Caki2 (cell line): ENCODE measurements around the gene SF3B5. TPM values are rescaled to one million over a fixed set of nuclear protein-coding genes. Genes with fewer than 3 reads are reported as not detected.
"Not testable (repeated sequence)": the region's sequence is repeated elsewhere in the genome, so short reads cannot be mapped to it uniquely, and the experiment has no call there.

ENCODE experiments used
- DNase-seq: peaks from one replicate; pipeline ENCODE4 v3.0.0-alpha.2; 2015; ENCODE audit warnings: low read depth
- in situ Hi-C: cut with HindIII; loops from 2 replicates; pipeline ENCODE4 v1.10.0; 2016; ENCODE audit warnings: low sequenced_read_pairs, low pct_unique_long_range_greater_than_20kb, mixed read lengths
- total RNA-seq: library from RNA; depleted of rRNA; stranded (reverse); fragments of >200 nt; shearing (Covaris generic); gene quantifications from 2 replicates; pipeline ENCODE4 v1.2.3, GENCODE V29; 2014; ENCODE audit warnings: low replicate concordance; rRNA removed

The SF3B5 gene
- 156 and 187 TPM in 2 replicates for total RNA-seq

GRCh38 chr6:144095134-144096002 lies at the start of gene SF3B5:
SF3B5 (minus strand) TSS chr6:144095573; CDS start chr6:144095497, 76 bp downstream.
- in situ Hi-C loops = no loop called here

GRCh38 chr6:144144996-144145395 lies 49.6 kb upstream of the SF3B5 start:
- in situ Hi-C loops = no loop called here
- DNase-seq = no peak

More at GRCh38 chr6:144095134-144096002, at the start of gene SF3B5:
- peak; percentile 99 for DNase-seq

- in situ Hi-C loops = no loop called here
- DNase-seq = no peak
Observed at GRCh38 chr6:144143878-144144277, 48.5 kb upstream of the SF3B5 start.

GRCh38 chr6:144143106-144143505 lies 47.7 kb upstream of the SF3B5 start:
- DNase-seq = no peak
- in situ Hi-C loops = no loop called here

GRCh38 chr6:144141470-144141869 lies 46.1 kb upstream of the SF3B5 start:
- in situ Hi-C loops = no loop called here
- DNase-seq = no peak

GRCh38 chr6:144140867-144141266 lies 45.5 kb upstream of the SF3B5 start:
- in situ Hi-C loops = no loop called here
- DNase-seq = no peak

GRCh38 chr6:144139817-144140216 lies 44.4 kb upstream of the SF3B5 start:
- in situ Hi-C loops = no loop called here
- no peak for DNase-seq

- in situ Hi-C loops = no loop called here
- DNase-seq = no peak
Observed at GRCh38 chr6:144138542-144138941, 43.2 kb upstream of the SF3B5 start.

- no peak for DNase-seq
- in situ Hi-C loops = no loop called here
Observed at GRCh38 chr6:144134737-144135136, 39.4 kb upstream of the SF3B5 start.

- DNase-seq = no peak
- in situ Hi-C loops = no loop called here
Observed at GRCh38 chr6:144134176-144134575, 38.8 kb upstream of the SF3B5 start.

- in situ Hi-C loops = no loop called here
- no peak for DNase-seq
Observed at GRCh38 chr6:144133225-144133821, 38.0 kb upstream of the SF3B5 start.

GRCh38 chr6:144132167-144132690 lies 36.9 kb upstream of the SF3B5 start:
- in situ Hi-C loops, DNase-seq: not testable (repeated sequence)

- no peak for DNase-seq
- in situ Hi-C loops = no loop called here
Observed at GRCh38 chr6:144131248-144131709, 35.9 kb upstream of the SF3B5 start.

GRCh38 chr6:144129469-144129868 lies 34.1 kb upstream of the SF3B5 start:
- DNase-seq = no peak
- in situ Hi-C loops = no loop called here

GRCh38 chr6:144127097-144127496 lies 31.7 kb upstream of the SF3B5 start:
- no peak for DNase-seq
- in situ Hi-C loops = no loop called here

- in situ Hi-C loops = loop anchor here (25.0 kb wide), 1 partner anchor 363 kb away; no protein-coding TSS in a partner anchor
- DNase-seq = no peak
Observed at GRCh38 chr6:144123836-144124235, 28.5 kb upstream of the SF3B5 start.

GRCh38 chr6:144123421-144123820 lies 28.0 kb upstream of the SF3B5 start:
- no peak for DNase-seq
- in situ Hi-C loops = loop anchor here (25.0 kb wide), 1 partner anchor 364 kb away; no protein-coding TSS in a partner anchor

GRCh38 chr6:144122861-144123260 lies 27.5 kb upstream of the SF3B5 start:
- DNase-seq = no peak
- in situ Hi-C loops = loop anchor here (25.0 kb wide), 1 partner anchor 364 kb away; no protein-coding TSS in a partner anchor

GRCh38 chr6:144119376-144119775 lies 24.0 kb upstream of the SF3B5 start:
- no peak for DNase-seq
- in situ Hi-C loops = loop anchor here (25.0 kb wide), 1 partner anchor 368 kb away; no protein-coding TSS in a partner anchor
